ENCODE data around the gene CAPN3.

GRCh38 chr15:42402455-42403205 lies 43.3 kb downstream of the CAPN3 start:
- TF ChIP-seq EZH2phosphoT487 (IDR thresholded peaks at IDR 0.05; ENCODE audit: low read depth), result no peak
- no peak for TF ChIP-seq CTCF (IDR thresholded peaks at IDR 0.05; ENCODE audit: low read depth, low read length)
